Measurements from ENCODE around the gene TULP4. TPM values are rescaled to one million over a fixed set of nuclear protein-coding genes. Genes with fewer than 3 reads are reported as not detected.
"Not testable (repeated sequence)": the region's sequence is repeated elsewhere in the genome, so short reads cannot be mapped to it uniquely, and the experiment has no call there.

TULP4 gene
- total RNA-seq, 1 experiment from 2014 or later = 52.8 TPM

GRCh38 chr6:158556113-158556512 lies 243.8 kb downstream of the TULP4 start (continued):
- TF ChIP-seq STAT6 (CRISPR knock-in tag; conservative IDR thresholded peaks at IDR 0.05; ENCODE audit: low read depth) (no peak), ZNF232 (CRISPR knock-in tag; IDR thresholded peaks at IDR 0.05) (no peak)

DNA sequence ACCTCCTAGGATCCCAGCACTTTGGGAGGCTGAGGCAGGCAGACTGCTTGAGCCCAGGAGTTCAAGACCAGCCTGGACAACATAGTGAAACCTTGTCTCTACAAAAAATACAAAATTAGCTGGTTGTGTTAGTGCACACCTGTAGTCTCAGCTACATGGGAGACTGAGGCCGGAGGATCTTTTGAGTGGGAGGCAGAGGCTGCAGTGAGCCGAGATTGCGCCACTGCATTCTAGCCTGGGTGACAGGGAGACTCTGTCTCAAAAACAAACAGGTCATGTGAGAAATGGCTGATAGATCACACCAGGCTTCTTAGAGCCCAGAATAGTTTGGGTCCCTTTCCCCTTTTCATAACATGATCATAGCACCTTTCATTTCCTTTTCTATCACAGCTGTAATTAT lies 244.8 kb downstream of the TULP4 start:
- CTCF ChIA-PET = not testable (repeated sequence)

GRCh38 chr6:158557927-158558326 lies 245.7 kb downstream of the TULP4 start:
- ATAC-seq (no peak), DNase-seq (ENCODE audit: low spot score) (no peak)
- Mint-ChIP-seq H3K36me3 (no peaks in the 10 kb centered on the region), H3K4me1 (peaks cover 25% of the 10 kb centered on the region), H3K4me3 (no peak overlapping the region), H3K9me3 (no peaks in the 10 kb centered on the region), H3K27me3 (ENCODE audit: low read depth) (no peaks in the 10 kb centered on the region), H3K27ac (peak overlapping the region; percentile 16; the same call in 1 of the 2 replicates)
- ChIA-PET CTCF (interaction anchor here (4.5 kb wide), 1 partner anchor 39 kb away, joined by 16 read pairs; no protein-coding TSS in a partner anchor), POLR2A (no interaction called here)
- TF ChIP-seq FOXK1 (CRISPR knock-in tag; IDR thresholded peaks at IDR 0.05) = no peak
- no peak for TF ChIP-seq ZNF263 (CRISPR knock-in tag; IDR thresholded peaks at IDR 0.05; ENCODE audit: low read depth)
- no peak for TF ChIP-seq ETV6 (CRISPR knock-in tag; IDR thresholded peaks at IDR 0.05)

More for the DNA sequence above, 244.8 kb downstream of the TULP4 start:
- H3K27ac Mint-ChIP-seq; H3K4me3 Mint-ChIP-seq; H3K36me3 Mint-ChIP-seq; H3K27me3 Mint-ChIP-seq (ENCODE audit: low read depth); ATAC-seq; DNase-seq (ENCODE audit: low spot score); H3K9me3 Mint-ChIP-seq; POLR2A ChIA-PET: not testable (repeated sequence)
- H3K4me1 Mint-ChIP-seq = peaks cover 22% of the 10 kb centered on the region

- TF ChIP-seq ZNF281 (CRISPR knock-in tag; IDR thresholded peaks at IDR 0.05) (no peak), IRF1 (CRISPR knock-in tag; IDR thresholded peaks at IDR 0.05) (no peak), ZNF671 (CRISPR knock-in tag; IDR thresholded peaks at IDR 0.05) (no peak), ATF1 (CRISPR knock-in tag; IDR thresholded peaks at IDR 0.05) (no peak), TEAD1 (CRISPR knock-in tag; IDR thresholded peaks at IDR 0.05) (no peak)
- TF ChIP-seq, protein P1, sequence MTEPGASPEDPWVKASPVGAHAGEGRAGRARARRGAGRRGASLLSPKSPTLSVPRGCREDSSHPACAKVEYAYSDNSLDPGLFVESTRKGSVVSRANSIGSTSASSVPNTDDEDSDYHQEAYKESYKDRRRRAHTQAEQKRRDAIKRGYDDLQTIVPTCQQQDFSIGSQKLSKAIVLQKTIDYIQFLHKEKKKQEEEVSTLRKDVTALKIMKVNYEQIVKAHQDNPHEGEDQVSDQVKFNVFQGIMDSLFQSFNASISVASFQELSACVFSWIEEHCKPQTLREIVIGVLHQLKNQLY (CRISPR knock-in tag; IDR thresholded peaks at IDR 0.05) = no peak
- TF ChIP-seq, protein P2, sequence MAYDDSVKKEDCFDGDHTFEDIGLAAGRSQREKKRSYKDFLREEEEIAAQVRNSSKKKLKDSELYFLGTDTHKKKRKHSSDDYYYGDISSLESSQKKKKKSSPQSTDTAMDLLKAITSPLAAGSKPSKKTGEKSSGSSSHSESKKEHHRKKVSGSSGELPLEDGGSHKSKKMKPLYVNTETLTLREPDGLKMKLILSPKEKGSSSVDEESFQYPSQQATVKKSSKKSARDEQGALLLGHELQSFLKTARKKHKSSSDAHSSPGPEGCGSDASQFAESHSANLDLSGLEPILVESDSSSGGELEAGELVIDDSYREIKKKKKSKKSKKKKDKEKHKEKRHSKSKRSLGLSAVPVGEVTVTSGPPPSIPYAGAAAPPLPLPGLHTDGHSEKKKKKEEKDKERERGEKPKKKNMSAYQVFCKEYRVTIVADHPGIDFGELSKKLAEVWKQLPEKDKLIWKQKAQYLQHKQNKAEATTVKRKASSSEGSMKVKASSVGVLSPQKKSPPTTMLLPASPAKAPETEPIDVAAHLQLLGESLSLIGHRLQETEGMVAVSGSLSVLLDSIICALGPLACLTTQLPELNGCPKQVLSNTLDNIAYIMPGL (CRISPR knock-in tag; IDR thresholded peaks at IDR 0.05) = no peak
- H3K27ac Mint-ChIP-seq = peak overlapping the region; percentile 53; the same call in 1 of the 2 replicates
- ChIA-PET CTCF (interaction anchor here (4.5 kb wide), 1 partner anchor 39 kb away, joined by 16 read pairs; no protein-coding TSS in a partner anchor), POLR2A (interaction anchor here (0.8 kb wide), 1 partner anchor 22 kb away, joined by 4 read pairs; no protein-coding TSS in a partner anchor)
- DNase-seq (ENCODE audit: low spot score) = no peak
- H3K36me3 Mint-ChIP-seq = no peaks in the 10 kb centered on the region
- H3K27me3 Mint-ChIP-seq (ENCODE audit: low read depth) = no peaks in the 10 kb centered on the region
- no peaks in the 10 kb centered on the region for H3K9me3 Mint-ChIP-seq
- H3K4me1 Mint-ChIP-seq = peaks cover 25% of the 10 kb centered on the region
- no peak for ATAC-seq
- H3K4me3 Mint-ChIP-seq = peak overlapping the region; percentile 54
These were observed 246.4 kb downstream of the TULP4 start for GRCh38 chr6:158558415-158559306.
